AG09319 (cell line): ENCODE data around the gene AFG1L.
"Not testable (repeated sequence)": the region's sequence is repeated elsewhere in the genome, so short reads cannot be mapped to it uniquely, and the experiment has no call there.

ENCODE experiments used
- DNase-seq: peaks from one replicate; pipeline ENCODE4 v3.0.0-alpha.2; 2010; ENCODE audit warnings: low read depth; ENCODE audit errors: extremely low read depth
- CTCF ChIP-seq: IDR thresholded peaks from 2 replicates; pipeline ENCODE4 v1.5.1; 2011; ENCODE audit warnings: low read depth, mild to moderate bottlenecking, inconsistent platforms, low read length, moderate library complexity

AFG1L gene

GRCh38 chr6:108291091-108291490, 3.8 kb upstream of the AFG1L start:
- DNase-seq, result no peak
- no peak for TF ChIP-seq CTCF

- DNase-seq, result not testable (repeated sequence)
Measured at GRCh38 chr6:108292561-108292960, 2.3 kb upstream of the AFG1L start.

GRCh38 chr6:108293527-108294296, 1.1 kb upstream of the AFG1L start:
- DNase-seq, result no peak
- no peak for TF ChIP-seq CTCF

- TF ChIP-seq CTCF, result no peak
- DNase-seq, result no peak
Measured at GRCh38 chr6:108294297-108294726, 542 bp upstream of the AFG1L start.

GRCh38 chr6:108295676-108296075, 822 bp downstream of the AFG1L start:
- DNase-seq, result no peak
- no peak for TF ChIP-seq CTCF

GRCh38 chr6:108302386-108302785, 7.5 kb downstream of the AFG1L start:
- TF ChIP-seq CTCF, result no peak
- no peak for DNase-seq

GRCh38 chr6:108304646-108305045, 9.8 kb downstream of the AFG1L start:
- no peak for DNase-seq
- TF ChIP-seq CTCF, result no peak

GRCh38 chr6:108308641-108309040, 13.8 kb downstream of the AFG1L start:
- DNase-seq, result not testable (repeated sequence)
